Ovary (tissue), 3 donors: ENCODE measurements around the gene ADARB2.

Source experiments
- CTCF ChIP-seq, 3 donors: fragments of 450-650 bp in 2 of 3; fragments of 200-600 bp in 1 of 3; IDR thresholded peaks; one replicate each; pipeline versions ENCODE4 v1.5.1 to v1.8.0; 2016 to 2022; ENCODE audit warnings: antibody characterized with exemption in 3 of 3, mild to moderate bottlenecking in 1 of 3
- POLR2A ChIP-seq: fragments of 450-650 bp; IDR thresholded peaks from one replicate; pipeline ENCODE4 v1.6.1; 2017; ENCODE audit warnings: antibody characterized with exemption, mild to moderate bottlenecking, moderate library complexity
- donor health status: DM: no; HTN: no; CAD: no.

GRCh38 chr10:1196656-1197055, 540.7 kb downstream of the ADARB2 start:
- TF ChIP-seq CTCF (IDR thresholded peaks at IDR 0.05) (no peak), POLR2A (no peak)
